HL-60 (cell line): ENCODE results near the gene PTPRU.

Source experiments
- DNase-seq, 2 experiments: peaks; one replicate each; pipeline ENCODE4 v3.0.0-alpha.2; 2010 to 2020; ENCODE audit warnings: low read depth in 1 of 2, low spot score in 1 of 2
- H3K27ac ChIP-seq: fragments of 250-450 bp; sonication (Bioruptor Pico); replicated peaks from 2 replicates; pipeline ENCODE4 v1.5.1; 2020; ENCODE audit warnings: mild to moderate bottlenecking, moderate library complexity
- H3K27me3 ChIP-seq: fragments of 250-450 bp; sonication (Bioruptor Pico); 2 replicates; pipeline ENCODE4 v1.5.1; 2021; ENCODE audit warnings: mild to moderate bottlenecking, moderate library complexity; ENCODE audit not compliant: insufficient read depth, poor library complexity, severe bottlenecking
- H3K4me3 ChIP-seq: replicated peaks from 2 replicates; pipeline ENCODE4 v1.5.1; 2011; ENCODE audit warnings: mild to moderate bottlenecking, control low read depth, low read length; ENCODE audit not compliant: insufficient read depth
- GABPA ChIP-seq: IDR thresholded peaks from 2 replicates; pipeline ENCODE4 v1.6.1; 2012; ENCODE audit warnings: low read depth
- POLR2AphosphoS5 ChIP-seq: IDR thresholded peaks from 2 replicates; pipeline ENCODE4 v1.6.1; 2012; ENCODE audit warnings: low read depth
- SPI1 ChIP-seq: IDR thresholded peaks from 2 replicates; pipeline ENCODE4 v1.6.1; 2012; ENCODE audit warnings: low read depth, mild to moderate bottlenecking, borderline replicate concordance
- TF ChIP-seq, protein P1 (sequence below): IDR thresholded peaks from 2 replicates; pipeline ENCODE4 v1.6.1; 2012; ENCODE audit warnings: low read depth; ENCODE audit not compliant: insufficient replicate concordance
- TF ChIP-seq, protein P2 (sequence below): IDR thresholded peaks from one replicate; pipeline ENCODE4 v1.5.1; 2011; ENCODE audit warnings: low read length, control low read depth, inconsistent platforms; ENCODE audit not compliant: insufficient read depth

The PTPRU gene

DNA sequence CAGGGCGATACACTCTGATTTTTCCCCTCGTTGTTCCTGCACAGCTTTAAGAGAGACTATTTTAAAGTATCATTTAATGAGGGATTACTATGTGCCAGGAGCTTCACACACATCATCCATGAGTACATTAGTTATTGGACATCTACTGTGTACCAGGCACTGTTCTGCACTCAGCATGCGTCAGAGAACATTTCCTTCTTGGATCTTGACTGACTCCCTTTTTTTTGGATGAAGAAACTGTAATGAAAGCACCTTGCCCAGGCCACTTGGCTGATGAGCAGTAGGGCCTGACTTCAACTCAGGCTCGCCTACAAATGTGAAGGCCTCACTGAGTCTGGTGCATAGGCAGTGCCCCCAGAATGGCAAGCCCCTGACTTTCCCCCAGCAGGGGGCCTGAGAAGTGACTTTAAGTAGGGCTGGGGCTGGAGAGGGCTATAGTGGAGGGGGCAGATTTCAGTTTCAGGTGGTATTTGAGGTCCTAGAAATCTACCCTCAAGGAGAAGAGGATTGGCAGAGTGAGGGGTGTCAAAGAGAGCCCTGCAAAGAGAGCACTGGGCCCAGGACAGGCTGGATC lies 50.0 kb downstream of the PTPRU start:
- no peaks in the 10 kb centered on the region for H3K27me3 ChIP-seq
- TF ChIP-seq, protein P1, sequence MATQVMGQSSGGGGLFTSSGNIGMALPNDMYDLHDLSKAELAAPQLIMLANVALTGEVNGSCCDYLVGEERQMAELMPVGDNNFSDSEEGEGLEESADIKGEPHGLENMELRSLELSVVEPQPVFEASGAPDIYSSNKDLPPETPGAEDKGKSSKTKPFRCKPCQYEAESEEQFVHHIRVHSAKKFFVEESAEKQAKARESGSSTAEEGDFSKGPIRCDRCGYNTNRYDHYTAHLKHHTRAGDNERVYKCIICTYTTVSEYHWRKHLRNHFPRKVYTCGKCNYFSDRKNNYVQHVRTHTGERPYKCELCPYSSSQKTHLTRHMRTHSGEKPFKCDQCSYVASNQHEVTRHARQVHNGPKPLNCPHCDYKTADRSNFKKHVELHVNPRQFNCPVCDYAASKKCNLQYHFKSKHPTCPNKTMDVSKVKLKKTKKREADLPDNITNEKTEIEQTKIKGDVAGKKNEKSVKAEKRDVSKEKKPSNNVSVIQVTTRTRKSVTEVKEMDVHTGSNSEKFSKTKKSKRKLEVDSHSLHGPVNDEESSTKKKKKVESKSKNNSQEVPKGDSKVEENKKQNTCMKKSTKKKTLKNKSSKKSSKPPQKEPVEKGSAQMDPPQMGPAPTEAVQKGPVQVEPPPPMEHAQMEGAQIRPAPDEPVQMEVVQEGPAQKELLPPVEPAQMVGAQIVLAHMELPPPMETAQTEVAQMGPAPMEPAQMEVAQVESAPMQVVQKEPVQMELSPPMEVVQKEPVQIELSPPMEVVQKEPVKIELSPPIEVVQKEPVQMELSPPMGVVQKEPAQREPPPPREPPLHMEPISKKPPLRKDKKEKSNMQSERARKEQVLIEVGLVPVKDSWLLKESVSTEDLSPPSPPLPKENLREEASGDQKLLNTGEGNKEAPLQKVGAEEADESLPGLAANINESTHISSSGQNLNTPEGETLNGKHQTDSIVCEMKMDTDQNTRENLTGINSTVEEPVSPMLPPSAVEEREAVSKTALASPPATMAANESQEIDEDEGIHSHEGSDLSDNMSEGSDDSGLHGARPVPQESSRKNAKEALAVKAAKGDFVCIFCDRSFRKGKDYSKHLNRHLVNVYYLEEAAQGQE: no peak
- TF ChIP-seq, protein P2, sequence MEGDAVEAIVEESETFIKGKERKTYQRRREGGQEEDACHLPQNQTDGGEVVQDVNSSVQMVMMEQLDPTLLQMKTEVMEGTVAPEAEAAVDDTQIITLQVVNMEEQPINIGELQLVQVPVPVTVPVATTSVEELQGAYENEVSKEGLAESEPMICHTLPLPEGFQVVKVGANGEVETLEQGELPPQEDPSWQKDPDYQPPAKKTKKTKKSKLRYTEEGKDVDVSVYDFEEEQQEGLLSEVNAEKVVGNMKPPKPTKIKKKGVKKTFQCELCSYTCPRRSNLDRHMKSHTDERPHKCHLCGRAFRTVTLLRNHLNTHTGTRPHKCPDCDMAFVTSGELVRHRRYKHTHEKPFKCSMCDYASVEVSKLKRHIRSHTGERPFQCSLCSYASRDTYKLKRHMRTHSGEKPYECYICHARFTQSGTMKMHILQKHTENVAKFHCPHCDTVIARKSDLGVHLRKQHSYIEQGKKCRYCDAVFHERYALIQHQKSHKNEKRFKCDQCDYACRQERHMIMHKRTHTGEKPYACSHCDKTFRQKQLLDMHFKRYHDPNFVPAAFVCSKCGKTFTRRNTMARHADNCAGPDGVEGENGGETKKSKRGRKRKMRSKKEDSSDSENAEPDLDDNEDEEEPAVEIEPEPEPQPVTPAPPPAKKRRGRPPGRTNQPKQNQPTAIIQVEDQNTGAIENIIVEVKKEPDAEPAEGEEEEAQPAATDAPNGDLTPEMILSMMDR: no peak
- TF ChIP-seq SPI1 (no peak), GABPA (no peak), POLR2AphosphoS5 (no peak)
- H3K4me3 ChIP-seq: no peak overlapping the region
- DNase-seq: no peak
- no peak overlapping the region for H3K27ac ChIP-seq

DNA sequence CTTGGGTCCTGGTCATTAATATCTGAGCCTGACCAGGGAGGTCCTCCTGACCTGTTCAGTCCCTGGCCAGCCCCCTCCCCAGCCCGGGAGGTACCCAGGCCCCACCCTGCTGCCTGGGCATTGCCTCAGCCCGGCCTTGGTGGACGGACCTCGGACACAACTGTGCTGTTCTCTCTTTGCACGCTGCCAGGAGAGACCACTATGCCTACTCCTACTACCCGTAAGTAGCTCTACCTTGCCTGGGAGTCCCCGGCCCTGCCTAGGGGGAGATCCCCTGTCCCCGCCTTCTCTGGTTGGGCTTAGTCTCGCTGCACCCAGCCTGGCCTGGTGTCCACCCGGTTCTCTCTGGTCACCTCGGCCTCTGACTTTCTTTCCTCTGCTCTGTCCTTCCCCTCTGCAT lies 53.2 kb downstream of the PTPRU start:
- no peak overlapping the region for H3K4me3 ChIP-seq
- DNase-seq: no peak
- H3K27ac ChIP-seq: no peak overlapping the region
- no peaks in the 10 kb centered on the region for H3K27me3 ChIP-seq
- TF ChIP-seq POLR2AphosphoS5 (no peak), SPI1 (no peak), GABPA (no peak)
- TF ChIP-seq, protein P1: no peak
- TF ChIP-seq, protein P2: no peak

DNA sequence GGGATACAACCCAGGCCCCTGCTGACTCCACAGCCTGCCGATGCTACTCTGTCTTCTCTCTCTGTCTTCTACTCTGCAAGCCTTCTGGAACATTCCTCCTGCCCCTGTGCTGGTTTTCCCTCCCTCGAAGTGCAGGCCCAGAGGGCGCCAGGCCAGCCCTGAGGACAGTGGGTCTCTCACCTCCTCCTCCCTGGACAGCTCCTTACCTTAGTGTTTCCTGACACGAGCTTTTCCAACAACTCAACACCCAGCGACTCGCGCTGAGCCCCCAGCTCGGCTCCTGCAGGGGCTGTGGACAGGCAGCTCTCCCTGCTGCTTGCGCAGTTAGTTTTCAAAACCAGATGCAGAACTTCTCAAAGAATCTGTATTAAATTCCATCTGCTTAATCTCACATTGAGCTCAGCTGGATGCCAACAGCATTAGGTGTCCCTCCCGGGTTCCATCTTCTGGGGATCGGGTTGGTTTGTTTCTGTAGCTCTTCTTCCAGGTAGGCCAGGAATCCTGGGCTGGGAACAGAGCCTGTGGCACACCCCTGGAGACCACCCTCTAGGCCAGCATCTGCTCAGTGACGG lies 54.2 kb downstream of the PTPRU start:
- Histone ChIP-seq H3K27ac (no peak overlapping the region), H3K4me3 (no peak overlapping the region)
- TF ChIP-seq POLR2AphosphoS5 (no peak), SPI1 (no peak), GABPA (no peak)
- TF ChIP-seq, protein P1: no peak
- TF ChIP-seq, protein P2: no peak

More for the DNA sequence above, 54.2 kb downstream of the PTPRU start:
- no peak for DNase-seq
- no peaks in the 10 kb centered on the region for H3K27me3 ChIP-seq
